ENCODE measurements around the gene LRRTM4. TPM values are rescaled to one million over a fixed set of nuclear protein-coding genes. Genes with fewer than 3 reads are reported as not detected.

Gene LRRTM4
- not detected for total RNA-seq

DNA sequence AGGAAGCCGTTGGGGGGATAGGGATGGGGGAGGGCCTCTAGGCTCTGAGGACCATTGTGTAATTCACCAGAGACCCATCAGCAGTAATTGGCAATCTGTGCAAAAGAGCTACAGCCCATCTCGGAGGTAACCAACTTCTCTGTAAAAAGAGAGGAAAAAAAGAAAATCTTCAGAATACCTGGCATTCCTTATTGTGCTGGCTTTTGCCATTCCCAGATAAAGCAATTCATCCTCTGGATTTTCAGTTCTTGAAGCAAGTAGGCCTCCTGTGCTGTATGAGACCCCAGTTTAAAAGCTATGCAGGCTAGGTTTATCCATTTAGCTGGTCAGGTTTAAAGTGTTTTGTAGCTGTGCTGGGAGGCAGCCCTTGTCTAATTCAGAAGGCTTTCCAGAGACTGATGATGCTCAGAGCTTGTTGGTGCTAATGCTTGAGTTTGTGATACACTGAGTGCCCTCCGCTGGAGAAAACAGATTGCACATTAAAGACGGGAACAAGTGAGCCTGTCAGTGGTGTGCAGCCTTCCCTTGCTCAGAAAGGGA lies at the start of gene LRRTM4:
Gene LRRTM4, minus strand, starts transcription at position 446 of the 540 bp plus-strand sequence.

Small RNA genes within 50 kb of the gene (small RNA-seq; reads per million reads assigned to genes)
- 0 reads per million in 2 donors for gene RNA5SP98
